Kidney (tissue), 22 donors: ENCODE data around the gene PRSS27. TPM values are rescaled to one million over a fixed set of nuclear protein-coding genes. Genes with fewer than 3 reads are reported as not detected.

Source experiments
- DNase-seq, 5 donors: peaks; one replicate each; pipeline ENCODE4 v3.0.0-alpha.2; 2013 to 2020
- FAIRE-seq: peaks from 2 replicates; lab custom pipeline; 2012; peaks lifted over from hg19 to GRCh38; lab: Jason Lieb, UNC
- H3K27ac ChIP-seq, 2 donors: one replicate each; pipeline ENCODE4 v1.7.0; 2013; ENCODE audit warnings: low read depth in 2 of 2, low read length in 2 of 2, inconsistent platforms in 1 of 2
- H3K27me3 ChIP-seq: one replicate; pipeline ENCODE4 v1.7.1; 2013; ENCODE audit warnings: low read length, inconsistent platforms; ENCODE audit not compliant: control insufficient read depth, insufficient read depth
- H3K36me3 ChIP-seq, 3 donors: one replicate each; pipeline versions ENCODE4 v1.7.0 to v1.7.1; 2013; ENCODE audit warnings: low read length in 3 of 3, control low read depth in 1 of 3, inconsistent platforms in 1 of 3; ENCODE audit not compliant: insufficient read depth in 3 of 3, control insufficient read depth in 2 of 3
- H3K4me1 ChIP-seq, 3 donors: one replicate each; pipeline versions ENCODE4 v1.7.0 to v1.7.1; 2013; ENCODE audit warnings: low read length in 3 of 3, inconsistent platforms in 1 of 3, low read depth in 1 of 3; ENCODE audit not compliant: control insufficient read depth in 2 of 3, insufficient read depth in 2 of 3
- H3K4me3 ChIP-seq, 3 donors: one replicate each; pipeline versions ENCODE4 v1.7.0 to v1.8.1; 2013; ENCODE audit warnings: low read length in 3 of 3, control low read depth in 1 of 3, inconsistent platforms in 1 of 3
- H3K9ac ChIP-seq, 3 donors: one replicate each; pipeline versions ENCODE4 v1.7.0 to v1.7.1; 2013; ENCODE audit warnings: low read length in 3 of 3, control low read depth in 1 of 3, inconsistent platforms in 1 of 3
- H3K9me3 ChIP-seq, 3 donors: one replicate each; pipeline versions ENCODE4 v1.7.0 to v1.7.1; 2013; ENCODE audit warnings: low read length in 3 of 3, control low read depth in 1 of 3, inconsistent platforms in 1 of 3; ENCODE audit not compliant: control insufficient read depth in 2 of 3, insufficient read depth in 1 of 3
- intact Hi-C: fragments of 100-400 bp; cut with DNase I; formaldehyde crosslinking; loops from one replicate; pipeline ENCODE4 v1.11.1; 2022
- long read RNA-seq, 10 donors: library from polyadenylated mRNA in 1 of 10; unstranded in 1 of 10; transcript quantifications; one replicate each; pipeline ENCODE4 v2.0.0 and lab custom pipeline, GENCODE V29; 2021 to 2026
- polyA plus RNA-seq: library from polyadenylated mRNA; stranded (reverse); fragments of 350-450 nt; fragmentation: Illumina TruSeq; extraction: RNeasy Lipid Tissue Mini Kit (QIAGEN cat#74804); gene quantifications from one replicate; pipeline ENCODE4 v1.2.3, GENCODE V29; 2014; ENCODE audit warnings: low read depth, low replicate concordance; ENCODE audit not compliant: insufficient read depth
- total RNA-seq: library from RNA; stranded (reverse); fragmentation: NEBNext Ultra II Directional; extraction: Animal tissue kit (Norgen Biotek cat#: 25700); gene quantifications from one replicate; pipeline ENCODE4 v1.2.1, GENCODE V29; 2021
- TF ChIP-seq, protein P1 (sequence below): IDR thresholded peaks from 3 replicates; pipeline ENCODE4 v1.5.1; 2012; ENCODE audit warnings: mild to moderate bottlenecking, moderate library complexity, borderline replicate concordance; ENCODE audit not compliant: insufficient read depth; ENCODE audit errors: extremely low read depth
- donor health status: control.
- donor health status: control.
- donor health status: control.
- donor health status: control.
- donor health status: control.
- donor health status: DM: yes; HTN: yes; CAD: no.
- donor health status: Normal renal cell carcinoma (clear cell type).

Gene PRSS27
- 2.1 TPM for total RNA-seq
- 0.41 TPM for polyA plus RNA-seq
- long read RNA-seq, donor 1, result 0 reads
- long read RNA-seq, donor 2, result 0 reads
- long read RNA-seq, donor 3, partial matches to known transcripts, result 0 of 1 reads
- long read RNA-seq, donor 3, other reads (novel, unspliced or antisense), result 0 of 1 reads
- long read RNA-seq, donor 4, partial matches to known transcripts, result 0 of 1 reads
- long read RNA-seq, donor 4, other reads (novel, unspliced or antisense), result 0 of 1 reads
- long read RNA-seq, donor 5, result 0 reads
- long read RNA-seq, donor 6, partial matches to known transcripts, result 0 of 2 reads
- long read RNA-seq, donor 6, other reads (novel, unspliced or antisense), result 0 of 2 reads
- long read RNA-seq, donor 7, partial matches to known transcripts, result 0 of 1 reads
- long read RNA-seq, donor 7, other reads (novel, unspliced or antisense), result 0 of 1 reads
- long read RNA-seq, donor 8, partial matches to known transcripts, result 0 of 2 reads
- long read RNA-seq, donor 8, other reads (novel, unspliced or antisense), result 0 of 2 reads
- long read RNA-seq, donor 9, partial matches to known transcripts, result 0 of 2 reads
- long read RNA-seq, donor 9, other reads (novel, unspliced or antisense), result 0 of 2 reads
- long read RNA-seq, donor 10, result 0 reads

DNA sequence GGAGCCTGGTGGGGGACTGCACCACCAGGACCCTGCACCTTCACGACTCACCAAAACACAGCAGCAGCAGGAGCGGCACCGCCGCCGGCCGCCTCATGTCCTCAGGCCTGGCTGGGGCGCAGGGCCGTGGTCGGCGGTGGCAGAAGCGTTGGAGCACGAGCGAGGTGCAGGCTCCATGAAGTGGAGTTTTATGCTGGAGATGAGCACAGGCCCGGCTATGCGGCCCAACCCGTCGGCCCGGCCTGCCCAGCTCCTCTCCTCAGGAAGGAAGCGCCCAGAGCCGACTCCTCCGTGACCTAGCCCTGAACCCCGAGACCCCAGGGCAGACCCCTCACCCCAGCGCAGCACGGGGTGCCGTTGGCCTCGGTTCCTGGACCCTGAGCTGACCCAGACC is at the start of gene PRSS27:
Gene PRSS27 (minus strand): TSS at position 161 of the 394 bp plus-strand sequence. CDS start 64 bp downstream, at position 97.
- Histone ChIP-seq H3K9ac (peak within 1 kb of the TSS in 1 of 3 donors; percentile 26), H3K36me3 (no peaks in the 10 kb centered on the region), H3K4me1 (peaks cover 0 to 4% (median 0%) of the 10 kb centered on the region in 3 donors), H3K27me3 (no peaks in the 10 kb centered on the region), H3K27ac (peak within 1 kb of the TSS in 1 of 2 donors; percentile 37), H3K4me3 (peak within 1 kb of the TSS in 1 of 3 donors; percentile 35), H3K9me3 (no peaks in the 10 kb centered on the region)
- DNase-seq (peak in 1 of 5 donors; percentile 66), FAIRE-seq (no peak)
- intact Hi-C loops, result no loop called here
- TF ChIP-seq, protein P1, sequence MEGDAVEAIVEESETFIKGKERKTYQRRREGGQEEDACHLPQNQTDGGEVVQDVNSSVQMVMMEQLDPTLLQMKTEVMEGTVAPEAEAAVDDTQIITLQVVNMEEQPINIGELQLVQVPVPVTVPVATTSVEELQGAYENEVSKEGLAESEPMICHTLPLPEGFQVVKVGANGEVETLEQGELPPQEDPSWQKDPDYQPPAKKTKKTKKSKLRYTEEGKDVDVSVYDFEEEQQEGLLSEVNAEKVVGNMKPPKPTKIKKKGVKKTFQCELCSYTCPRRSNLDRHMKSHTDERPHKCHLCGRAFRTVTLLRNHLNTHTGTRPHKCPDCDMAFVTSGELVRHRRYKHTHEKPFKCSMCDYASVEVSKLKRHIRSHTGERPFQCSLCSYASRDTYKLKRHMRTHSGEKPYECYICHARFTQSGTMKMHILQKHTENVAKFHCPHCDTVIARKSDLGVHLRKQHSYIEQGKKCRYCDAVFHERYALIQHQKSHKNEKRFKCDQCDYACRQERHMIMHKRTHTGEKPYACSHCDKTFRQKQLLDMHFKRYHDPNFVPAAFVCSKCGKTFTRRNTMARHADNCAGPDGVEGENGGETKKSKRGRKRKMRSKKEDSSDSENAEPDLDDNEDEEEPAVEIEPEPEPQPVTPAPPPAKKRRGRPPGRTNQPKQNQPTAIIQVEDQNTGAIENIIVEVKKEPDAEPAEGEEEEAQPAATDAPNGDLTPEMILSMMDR, result no peak

DNA sequence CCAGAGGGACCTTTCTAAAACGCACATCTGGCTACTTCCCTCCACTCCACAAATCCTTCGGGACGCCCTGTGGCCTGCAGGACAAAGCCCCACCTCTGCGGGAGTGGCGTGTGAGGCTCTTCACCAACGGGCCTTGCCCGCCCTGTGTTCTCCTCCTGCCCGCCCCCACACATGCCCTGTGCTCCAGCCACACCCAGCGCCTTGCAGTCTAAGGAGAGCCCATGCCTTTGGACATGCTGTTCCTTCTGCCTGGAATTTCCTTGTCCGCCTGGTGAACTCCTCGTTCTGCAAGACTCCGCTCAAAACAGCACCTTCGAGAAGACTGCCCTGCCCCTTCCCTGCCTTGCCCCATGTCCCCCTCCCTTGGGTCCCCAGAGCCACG is 49.6 kb upstream of the PRSS27 start:
- DNase-seq (peak in 1 of 5 donors; percentile 74), FAIRE-seq (no peak)
- Histone ChIP-seq H3K36me3 (peaks cover 6 to 75% (median 50%) of the 10 kb centered on the region in 3 donors), H3K27ac (no peak overlapping the region), H3K9me3 (no peaks in the 10 kb centered on the region), H3K9ac (no peak overlapping the region), H3K4me3 (no peak overlapping the region), H3K4me1 (no peaks in the 10 kb centered on the region), H3K27me3 (no peaks in the 10 kb centered on the region)
- intact Hi-C loops, result no loop called here
- TF ChIP-seq, protein P1, result no peak

- Histone ChIP-seq H3K4me3 (no peak overlapping the region), H3K9me3 (no peaks in the 10 kb centered on the region), H3K9ac (no peak overlapping the region), H3K27ac (no peak overlapping the region), H3K27me3 (no peaks in the 10 kb centered on the region), H3K36me3 (peaks cover 11 to 75% (median 54%) of the 10 kb centered on the region in 3 donors), H3K4me1 (no peaks in the 10 kb centered on the region)
- TF ChIP-seq, protein P1, result no peak
- DNase-seq, result peak in 1 of 5 donors; percentile 71
- no peak for FAIRE-seq
- intact Hi-C loops, result no loop called here
Observed at GRCh38 chr16:2769100-2769529, 49.1 kb upstream of the PRSS27 start.
